Upper lobe of right lung (tissue), 1 donor: ENCODE measurements around the gene TM4SF5. TPM values are rescaled to one million over a fixed set of nuclear protein-coding genes. Genes with fewer than 3 reads are reported as not detected.
A peak's percentile ranks its signal among the peaks of the same experiment; 100 is the strongest.

Source experiments
- ATAC-seq: fragments of 200-7000 bp; cut with Tn5 transposase; one replicate; pipeline ENCODE4 v1.9.1; 2020; ENCODE audit warnings: mild to moderate bottlenecking, moderate library complexity
- DNase-seq: peaks from one replicate; pipeline ENCODE4 v3.0.0-alpha.2; 2020
- H3K27ac ChIP-seq: fragments of 200-600 bp; one replicate; pipeline ENCODE4 v1.8.0; 2022
- H3K27me3 ChIP-seq: fragments of 200-600 bp; one replicate; pipeline ENCODE4 v1.8.0; 2022; ENCODE audit warnings: mild to moderate bottlenecking
- H3K36me3 ChIP-seq: fragments of 200-600 bp; one replicate; pipeline ENCODE4 v1.8.0; 2022
- H3K4me1 ChIP-seq: fragments of 200-600 bp; one replicate; pipeline ENCODE4 v1.8.0; 2022
- H3K4me3 ChIP-seq: fragments of 200-600 bp; one replicate; pipeline ENCODE4 v1.8.0; 2022; ENCODE audit warnings: mild to moderate bottlenecking
- H3K9me3 ChIP-seq: fragments of 200-600 bp; one replicate; pipeline ENCODE4 v1.8.0; 2022
- intact Hi-C: fragments of 100-400 bp; cut with DNase I; formaldehyde crosslinking; loops from one replicate; pipeline ENCODE4 v1.11.0; 2022
- total RNA-seq: library from RNA; stranded (reverse); fragmentation: NEBNext Ultra II Directional; extraction: Animal tissue kit (Norgen Biotek cat#: 25700); gene quantifications from one replicate; pipeline ENCODE4 v1.2.1, GENCODE V29; 2021
- TF ChIP-seq, protein P1 (sequence below): fragments of 200-600 bp; IDR thresholded peaks from one replicate; pipeline ENCODE4 v1.8.0; 2022; ENCODE audit warnings: antibody characterized with exemption
- donor health status: DM: no; HTN: yes; CAD: no; lungs with severe emphysema.

TM4SF5 gene
- total RNA-seq, 1 donor from 2014 or later = not detected

DNA sequence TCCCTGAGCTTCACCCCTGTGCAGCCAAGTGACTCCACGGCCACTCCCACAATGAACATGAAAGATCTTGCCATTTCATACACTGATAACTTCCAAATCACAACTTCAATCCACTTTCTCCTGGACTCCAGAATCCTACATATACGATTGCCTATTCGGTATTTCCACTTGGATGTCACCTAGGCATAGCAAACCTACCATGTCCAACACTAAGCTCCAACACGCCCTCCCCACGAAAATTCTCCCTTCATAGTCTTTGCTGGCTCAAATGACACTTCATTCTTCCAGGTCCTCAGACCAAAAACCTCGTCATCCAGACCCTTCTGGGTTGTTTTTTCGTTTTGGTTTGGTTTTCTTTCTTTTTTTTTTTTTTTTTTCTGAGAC lies 19.0 kb downstream of the TM4SF5 start:
- DNase-seq (no peak), ATAC-seq (no peak)
- intact Hi-C loops = no loop called here
- peaks cover 1% of the 10 kb centered on the region for H3K27me3 ChIP-seq
- peak overlapping the region; percentile 85 for H3K4me3 ChIP-seq
- no peaks in the 10 kb centered on the region for H3K9me3 ChIP-seq
- peak overlapping the region; percentile 90 for H3K27ac ChIP-seq
- TF ChIP-seq, protein P1, sequence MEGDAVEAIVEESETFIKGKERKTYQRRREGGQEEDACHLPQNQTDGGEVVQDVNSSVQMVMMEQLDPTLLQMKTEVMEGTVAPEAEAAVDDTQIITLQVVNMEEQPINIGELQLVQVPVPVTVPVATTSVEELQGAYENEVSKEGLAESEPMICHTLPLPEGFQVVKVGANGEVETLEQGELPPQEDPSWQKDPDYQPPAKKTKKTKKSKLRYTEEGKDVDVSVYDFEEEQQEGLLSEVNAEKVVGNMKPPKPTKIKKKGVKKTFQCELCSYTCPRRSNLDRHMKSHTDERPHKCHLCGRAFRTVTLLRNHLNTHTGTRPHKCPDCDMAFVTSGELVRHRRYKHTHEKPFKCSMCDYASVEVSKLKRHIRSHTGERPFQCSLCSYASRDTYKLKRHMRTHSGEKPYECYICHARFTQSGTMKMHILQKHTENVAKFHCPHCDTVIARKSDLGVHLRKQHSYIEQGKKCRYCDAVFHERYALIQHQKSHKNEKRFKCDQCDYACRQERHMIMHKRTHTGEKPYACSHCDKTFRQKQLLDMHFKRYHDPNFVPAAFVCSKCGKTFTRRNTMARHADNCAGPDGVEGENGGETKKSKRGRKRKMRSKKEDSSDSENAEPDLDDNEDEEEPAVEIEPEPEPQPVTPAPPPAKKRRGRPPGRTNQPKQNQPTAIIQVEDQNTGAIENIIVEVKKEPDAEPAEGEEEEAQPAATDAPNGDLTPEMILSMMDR = no peak
- peaks cover 41% of the 10 kb centered on the region for H3K4me1 ChIP-seq
- no peaks in the 10 kb centered on the region for H3K36me3 ChIP-seq

DNA sequence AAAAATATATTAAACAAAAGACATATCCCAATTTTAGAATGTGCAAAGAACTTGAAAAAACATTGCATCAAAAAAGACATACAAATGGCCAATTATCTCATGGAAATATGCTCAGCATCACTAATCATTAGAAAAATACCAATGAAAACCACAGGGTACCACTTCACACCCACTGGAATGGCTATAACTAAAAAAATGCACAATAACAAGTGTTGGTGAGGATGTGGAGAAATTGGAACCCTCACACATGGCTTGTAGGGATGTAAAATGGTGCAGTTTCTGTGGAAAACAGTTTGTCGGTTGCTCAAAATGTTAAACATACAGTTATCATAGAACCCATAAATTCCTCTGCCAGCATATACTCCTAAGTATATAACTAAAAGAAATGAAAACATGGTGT lies 23.5 kb downstream of the TM4SF5 start:
- H3K4me1 ChIP-seq = peaks cover 17% of the 10 kb centered on the region
- no peak for ATAC-seq
- intact Hi-C loops = loop anchor here (5.0 kb wide), 1 partner anchor 92 kb away; no protein-coding TSS in a partner anchor
- H3K9me3 ChIP-seq = no peaks in the 10 kb centered on the region
- peaks cover 24% of the 10 kb centered on the region for H3K36me3 ChIP-seq
- no peak for DNase-seq
- no peaks in the 10 kb centered on the region for H3K27me3 ChIP-seq
- H3K27ac ChIP-seq = peak overlapping the region; percentile 81
- peak overlapping the region; percentile 98 for H3K4me3 ChIP-seq
- TF ChIP-seq, protein P1 = no peak

DNA sequence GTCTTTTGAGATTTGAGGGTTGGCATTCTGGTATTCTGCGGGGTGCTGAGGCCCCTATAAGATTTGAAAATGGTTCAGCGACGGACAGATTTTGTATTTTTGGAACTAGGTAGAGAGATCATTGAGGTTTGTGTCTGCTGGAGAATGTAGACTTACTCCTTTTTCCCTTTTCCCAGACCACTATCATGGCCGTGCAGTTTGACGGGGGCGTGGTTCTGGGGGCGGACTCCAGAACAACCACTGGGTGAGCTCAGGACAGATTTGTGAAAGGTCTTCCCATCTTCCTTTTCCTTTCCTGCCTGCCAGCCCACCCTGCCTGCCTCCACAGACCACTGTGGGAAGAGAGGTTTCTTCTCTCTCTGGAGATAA lies 24.9 kb downstream of the TM4SF5 start:
- ATAC-seq (peak; percentile 49), DNase-seq (no peak)
- intact Hi-C loops = loop anchor here (5.0 kb wide), 1 partner anchor 91 kb away; no protein-coding TSS in a partner anchor
- TF ChIP-seq, protein P1 = no peak
- peak overlapping the region; percentile 81 for H3K27ac ChIP-seq
- H3K27me3 ChIP-seq = no peaks in the 10 kb centered on the region
- H3K4me3 ChIP-seq = peak overlapping the region; percentile 98
- H3K9me3 ChIP-seq = no peaks in the 10 kb centered on the region
- peaks cover 13% of the 10 kb centered on the region for H3K4me1 ChIP-seq
- peaks cover 24% of the 10 kb centered on the region for H3K36me3 ChIP-seq

DNA sequence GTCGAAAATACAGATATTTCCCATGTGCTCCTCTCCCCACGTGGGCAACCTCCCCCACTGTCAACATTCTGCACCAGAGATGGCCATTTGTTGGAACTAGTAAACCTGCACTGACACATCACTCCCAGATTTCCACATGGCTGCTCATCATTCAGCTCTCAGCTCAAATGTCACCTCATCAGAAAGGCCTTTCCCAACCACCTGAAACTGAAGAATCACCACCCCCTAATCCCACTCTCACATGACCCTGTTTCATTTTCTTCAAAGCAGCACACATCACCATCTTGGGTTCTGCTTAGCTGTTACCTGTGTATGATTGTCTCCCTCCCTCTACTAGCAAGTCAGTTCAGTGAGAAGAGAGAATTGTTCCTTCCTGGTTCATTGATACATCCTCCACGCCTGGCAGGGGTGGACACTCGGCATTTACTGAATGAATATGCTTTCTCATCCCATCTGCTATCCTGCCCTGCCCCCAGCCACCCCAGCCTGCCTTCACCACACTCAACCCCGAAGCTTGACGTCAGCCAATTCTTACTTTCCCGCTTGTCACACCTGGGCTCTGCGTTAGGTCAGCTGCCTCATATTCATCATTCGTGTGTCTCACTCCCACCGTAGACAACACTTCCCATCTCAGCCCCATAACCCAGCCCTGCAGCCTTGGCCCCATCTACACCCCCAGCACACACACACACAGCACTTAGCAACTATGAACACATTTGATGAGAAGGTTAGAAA lies 28.9 kb downstream of the TM4SF5 start:
- H3K4me1 ChIP-seq = peaks cover 10% of the 10 kb centered on the region
- H3K4me3 ChIP-seq = no peak overlapping the region
- H3K9me3 ChIP-seq = no peaks in the 10 kb centered on the region
- TF ChIP-seq, protein P1 = no peak
- no peaks in the 10 kb centered on the region for H3K27me3 ChIP-seq
- DNase-seq = no peak
- peaks cover 24% of the 10 kb centered on the region for H3K36me3 ChIP-seq
- intact Hi-C loops = no loop called here
- no peak overlapping the region for H3K27ac ChIP-seq
- ATAC-seq = no peak

DNA sequence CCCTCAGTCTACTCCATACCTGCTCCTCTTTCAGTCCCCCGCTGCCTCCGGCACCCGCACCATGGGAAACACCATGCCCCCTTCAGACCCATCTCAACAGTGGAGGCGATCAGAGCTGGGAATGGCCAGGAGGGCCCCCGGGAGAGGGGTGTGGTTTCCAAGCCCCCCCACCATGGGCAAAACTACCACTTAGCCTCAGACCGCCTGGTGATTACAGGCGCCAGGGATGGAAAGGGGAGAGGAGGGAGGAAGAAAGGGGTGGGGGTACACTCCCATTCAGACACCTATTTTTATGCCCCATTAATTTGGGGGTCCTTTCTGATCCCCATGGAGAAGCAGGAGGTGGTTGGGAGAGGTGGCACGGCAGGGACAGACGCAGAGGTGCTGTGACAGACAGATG lies 30.5 kb downstream of the TM4SF5 start, which contains the start of gene C17orf114:
C17orf114 (minus strand) TSS at position 101 of the 400 bp plus-strand sequence.
- Histone ChIP-seq H3K4me3 (no peak within 1 kb of the TSS), H3K4me1 (peaks cover 7% of the 10 kb centered on the region), H3K9me3 (no peaks in the 10 kb centered on the region), H3K36me3 (peaks cover 22% of the 10 kb centered on the region), H3K27me3 (no peaks in the 10 kb centered on the region), H3K27ac (no peak within 1 kb of the TSS)
- intact Hi-C loops = no loop called here
- DNase-seq (no peak), ATAC-seq (no peak)
- TF ChIP-seq, protein P1 = no peak
